ES-I3 (cell line): ENCODE measurements around the gene OBP2A.

Experiments used
- H3K36me3 ChIP-seq: 2 replicates; pipeline ENCODE4 v1.6.1; 2013; ENCODE audit warnings: mild to moderate bottlenecking, low read length, control low read depth, moderate library complexity; ENCODE audit not compliant: insufficient read depth
- H3K4me1 ChIP-seq: 2 replicates; pipeline ENCODE4 v1.6.1; 2013; ENCODE audit warnings: mild to moderate bottlenecking, control low read depth, low read length; ENCODE audit not compliant: insufficient read depth
- H3K9ac ChIP-seq: 2 replicates; pipeline ENCODE4 v1.6.1; 2013; ENCODE audit warnings: low read depth, mild to moderate bottlenecking, low read length, moderate library complexity
- H3K9me3 ChIP-seq: 2 replicates; pipeline ENCODE4 v1.6.1; 2013; ENCODE audit warnings: mild to moderate bottlenecking, low read length, moderate library complexity; ENCODE audit not compliant: control insufficient read depth, insufficient read depth

Gene OBP2A

GRCh38 chr9:135563039-135563476 lies 17.1 kb downstream of the OBP2A start:
- H3K9ac ChIP-seq, result no peak overlapping the region
- H3K9me3 ChIP-seq, result no peaks in the 10 kb centered on the region
- no peaks in the 10 kb centered on the region for H3K4me1 ChIP-seq
- H3K36me3 ChIP-seq, result no peaks in the 10 kb centered on the region

GRCh38 chr9:135563858-135564257 lies 17.9 kb downstream of the OBP2A start:
- Histone ChIP-seq H3K4me1 (no peaks in the 10 kb centered on the region), H3K9me3 (no peaks in the 10 kb centered on the region), H3K9ac (no peak overlapping the region), H3K36me3 (no peaks in the 10 kb centered on the region)

GRCh38 chr9:135565141-135565628 lies 19.3 kb downstream of the OBP2A start:
- no peaks in the 10 kb centered on the region for H3K36me3 ChIP-seq
- no peaks in the 10 kb centered on the region for H3K4me1 ChIP-seq
- H3K9ac ChIP-seq, result no peak overlapping the region
- H3K9me3 ChIP-seq, result no peaks in the 10 kb centered on the region

GRCh38 chr9:135565636-135566035 lies 19.7 kb downstream of the OBP2A start:
- Histone ChIP-seq H3K9ac (no peak overlapping the region), H3K4me1 (no peaks in the 10 kb centered on the region), H3K36me3 (no peaks in the 10 kb centered on the region), H3K9me3 (no peaks in the 10 kb centered on the region)

- Histone ChIP-seq H3K4me1 (no peaks in the 10 kb centered on the region), H3K36me3 (no peaks in the 10 kb centered on the region), H3K9me3 (no peaks in the 10 kb centered on the region), H3K9ac (no peak overlapping the region)
Observed at GRCh38 chr9:135566552-135566951, 20.6 kb downstream of the OBP2A start.

GRCh38 chr9:135567311-135567710 lies 21.4 kb downstream of the OBP2A start:
- Histone ChIP-seq H3K36me3 (no peaks in the 10 kb centered on the region), H3K9ac (no peak overlapping the region), H3K4me1 (no peaks in the 10 kb centered on the region), H3K9me3 (no peaks in the 10 kb centered on the region)

- Histone ChIP-seq H3K9ac (no peak overlapping the region), H3K36me3 (no peaks in the 10 kb centered on the region), H3K9me3 (no peaks in the 10 kb centered on the region), H3K4me1 (no peaks in the 10 kb centered on the region)
Observed at GRCh38 chr9:135568026-135568425, 22.1 kb downstream of the OBP2A start.

- Histone ChIP-seq H3K4me1 (no peaks in the 10 kb centered on the region), H3K9ac (no peak overlapping the region), H3K36me3 (no peaks in the 10 kb centered on the region), H3K9me3 (no peaks in the 10 kb centered on the region)
Observed at GRCh38 chr9:135570456-135570855, 24.5 kb downstream of the OBP2A start.

- H3K9ac ChIP-seq, result no peak overlapping the region
- no peaks in the 10 kb centered on the region for H3K9me3 ChIP-seq
- no peaks in the 10 kb centered on the region for H3K4me1 ChIP-seq
- no peaks in the 10 kb centered on the region for H3K36me3 ChIP-seq
Observed at GRCh38 chr9:135572233-135572632, 26.3 kb downstream of the OBP2A start.

- no peak overlapping the region for H3K9ac ChIP-seq
- H3K36me3 ChIP-seq, result no peaks in the 10 kb centered on the region
Observed at GRCh38 chr9:135573124-135573523, 27.2 kb downstream of the OBP2A start.

GRCh38 chr9:135574331-135574730 lies 28.4 kb downstream of the OBP2A start:
- Histone ChIP-seq H3K4me1 (no peaks in the 10 kb centered on the region), H3K36me3 (no peaks in the 10 kb centered on the region), H3K9me3 (no peaks in the 10 kb centered on the region), H3K9ac (no peak overlapping the region)

More at GRCh38 chr9:135573124-135573523, 27.2 kb downstream of the OBP2A start:
- Histone ChIP-seq H3K4me1 (no peaks in the 10 kb centered on the region), H3K9me3 (no peaks in the 10 kb centered on the region)

- Histone ChIP-seq H3K4me1 (no peaks in the 10 kb centered on the region), H3K36me3 (no peaks in the 10 kb centered on the region), H3K9ac (no peak overlapping the region), H3K9me3 (no peaks in the 10 kb centered on the region)
Observed at GRCh38 chr9:135574943-135575342, 29.0 kb downstream of the OBP2A start.

- H3K4me1 ChIP-seq, result no peaks in the 10 kb centered on the region
- H3K9ac ChIP-seq, result no peak overlapping the region
- H3K36me3 ChIP-seq, result no peaks in the 10 kb centered on the region
- no peaks in the 10 kb centered on the region for H3K9me3 ChIP-seq
Observed at GRCh38 chr9:135575995-135576631, 30.2 kb downstream of the OBP2A start.

- Histone ChIP-seq H3K9me3 (no peaks in the 10 kb centered on the region), H3K36me3 (no peaks in the 10 kb centered on the region), H3K9ac (no peak overlapping the region), H3K4me1 (no peaks in the 10 kb centered on the region)
Observed at GRCh38 chr9:135577256-135577655, 31.3 kb downstream of the OBP2A start.

- Histone ChIP-seq H3K36me3 (no peaks in the 10 kb centered on the region), H3K4me1 (no peaks in the 10 kb centered on the region), H3K9ac (no peak overlapping the region), H3K9me3 (no peaks in the 10 kb centered on the region)
Observed at GRCh38 chr9:135579356-135579755, 33.4 kb downstream of the OBP2A start.
